HL-60 (cell line): ENCODE data around the gene SORL1.

Experiments
- GABPA ChIP-seq: IDR thresholded peaks from 2 replicates; pipeline ENCODE4 v1.6.1; 2012; ENCODE audit warnings: low read depth
- SPI1 ChIP-seq: IDR thresholded peaks from 2 replicates; pipeline ENCODE4 v1.6.1; 2012; ENCODE audit warnings: low read depth, mild to moderate bottlenecking, borderline replicate concordance
- TF ChIP-seq, protein P1 (sequence below): IDR thresholded peaks from one replicate; pipeline ENCODE4 v1.5.1; 2011; ENCODE audit warnings: low read length, control low read depth, inconsistent platforms; ENCODE audit not compliant: insufficient read depth
- TF ChIP-seq, protein P2 (sequence below): IDR thresholded peaks from 2 replicates; pipeline ENCODE4 v1.6.1; 2012; ENCODE audit warnings: low read depth; ENCODE audit not compliant: insufficient replicate concordance

DNA sequence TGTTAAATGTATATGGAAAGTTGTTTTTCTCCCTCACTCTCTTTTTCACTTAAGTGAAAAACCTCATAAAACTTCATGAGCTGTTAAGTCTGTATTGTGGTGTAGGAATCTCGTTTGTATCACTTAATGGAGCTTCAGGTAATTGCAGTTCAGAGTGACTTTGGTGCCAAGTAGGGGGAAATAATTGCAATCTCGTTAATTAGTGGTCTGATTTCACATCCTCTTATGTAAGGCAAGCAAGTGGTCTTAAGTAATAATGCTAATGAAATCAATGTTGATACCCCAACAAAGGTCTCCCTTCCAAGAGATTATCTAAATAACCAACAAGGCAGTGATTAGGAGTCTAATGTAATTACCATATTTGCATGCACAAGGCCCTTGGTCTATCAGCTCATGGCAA lies 174.9 kb downstream of the SORL1 start:
- TF ChIP-seq, protein P1, sequence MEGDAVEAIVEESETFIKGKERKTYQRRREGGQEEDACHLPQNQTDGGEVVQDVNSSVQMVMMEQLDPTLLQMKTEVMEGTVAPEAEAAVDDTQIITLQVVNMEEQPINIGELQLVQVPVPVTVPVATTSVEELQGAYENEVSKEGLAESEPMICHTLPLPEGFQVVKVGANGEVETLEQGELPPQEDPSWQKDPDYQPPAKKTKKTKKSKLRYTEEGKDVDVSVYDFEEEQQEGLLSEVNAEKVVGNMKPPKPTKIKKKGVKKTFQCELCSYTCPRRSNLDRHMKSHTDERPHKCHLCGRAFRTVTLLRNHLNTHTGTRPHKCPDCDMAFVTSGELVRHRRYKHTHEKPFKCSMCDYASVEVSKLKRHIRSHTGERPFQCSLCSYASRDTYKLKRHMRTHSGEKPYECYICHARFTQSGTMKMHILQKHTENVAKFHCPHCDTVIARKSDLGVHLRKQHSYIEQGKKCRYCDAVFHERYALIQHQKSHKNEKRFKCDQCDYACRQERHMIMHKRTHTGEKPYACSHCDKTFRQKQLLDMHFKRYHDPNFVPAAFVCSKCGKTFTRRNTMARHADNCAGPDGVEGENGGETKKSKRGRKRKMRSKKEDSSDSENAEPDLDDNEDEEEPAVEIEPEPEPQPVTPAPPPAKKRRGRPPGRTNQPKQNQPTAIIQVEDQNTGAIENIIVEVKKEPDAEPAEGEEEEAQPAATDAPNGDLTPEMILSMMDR: no peak
- no peak for TF ChIP-seq GABPA
- TF ChIP-seq SPI1: no peak
- TF ChIP-seq, protein P2, sequence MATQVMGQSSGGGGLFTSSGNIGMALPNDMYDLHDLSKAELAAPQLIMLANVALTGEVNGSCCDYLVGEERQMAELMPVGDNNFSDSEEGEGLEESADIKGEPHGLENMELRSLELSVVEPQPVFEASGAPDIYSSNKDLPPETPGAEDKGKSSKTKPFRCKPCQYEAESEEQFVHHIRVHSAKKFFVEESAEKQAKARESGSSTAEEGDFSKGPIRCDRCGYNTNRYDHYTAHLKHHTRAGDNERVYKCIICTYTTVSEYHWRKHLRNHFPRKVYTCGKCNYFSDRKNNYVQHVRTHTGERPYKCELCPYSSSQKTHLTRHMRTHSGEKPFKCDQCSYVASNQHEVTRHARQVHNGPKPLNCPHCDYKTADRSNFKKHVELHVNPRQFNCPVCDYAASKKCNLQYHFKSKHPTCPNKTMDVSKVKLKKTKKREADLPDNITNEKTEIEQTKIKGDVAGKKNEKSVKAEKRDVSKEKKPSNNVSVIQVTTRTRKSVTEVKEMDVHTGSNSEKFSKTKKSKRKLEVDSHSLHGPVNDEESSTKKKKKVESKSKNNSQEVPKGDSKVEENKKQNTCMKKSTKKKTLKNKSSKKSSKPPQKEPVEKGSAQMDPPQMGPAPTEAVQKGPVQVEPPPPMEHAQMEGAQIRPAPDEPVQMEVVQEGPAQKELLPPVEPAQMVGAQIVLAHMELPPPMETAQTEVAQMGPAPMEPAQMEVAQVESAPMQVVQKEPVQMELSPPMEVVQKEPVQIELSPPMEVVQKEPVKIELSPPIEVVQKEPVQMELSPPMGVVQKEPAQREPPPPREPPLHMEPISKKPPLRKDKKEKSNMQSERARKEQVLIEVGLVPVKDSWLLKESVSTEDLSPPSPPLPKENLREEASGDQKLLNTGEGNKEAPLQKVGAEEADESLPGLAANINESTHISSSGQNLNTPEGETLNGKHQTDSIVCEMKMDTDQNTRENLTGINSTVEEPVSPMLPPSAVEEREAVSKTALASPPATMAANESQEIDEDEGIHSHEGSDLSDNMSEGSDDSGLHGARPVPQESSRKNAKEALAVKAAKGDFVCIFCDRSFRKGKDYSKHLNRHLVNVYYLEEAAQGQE: no peak
